ENCODE measurements around the gene P3R3URF.

Gene P3R3URF

DNA sequence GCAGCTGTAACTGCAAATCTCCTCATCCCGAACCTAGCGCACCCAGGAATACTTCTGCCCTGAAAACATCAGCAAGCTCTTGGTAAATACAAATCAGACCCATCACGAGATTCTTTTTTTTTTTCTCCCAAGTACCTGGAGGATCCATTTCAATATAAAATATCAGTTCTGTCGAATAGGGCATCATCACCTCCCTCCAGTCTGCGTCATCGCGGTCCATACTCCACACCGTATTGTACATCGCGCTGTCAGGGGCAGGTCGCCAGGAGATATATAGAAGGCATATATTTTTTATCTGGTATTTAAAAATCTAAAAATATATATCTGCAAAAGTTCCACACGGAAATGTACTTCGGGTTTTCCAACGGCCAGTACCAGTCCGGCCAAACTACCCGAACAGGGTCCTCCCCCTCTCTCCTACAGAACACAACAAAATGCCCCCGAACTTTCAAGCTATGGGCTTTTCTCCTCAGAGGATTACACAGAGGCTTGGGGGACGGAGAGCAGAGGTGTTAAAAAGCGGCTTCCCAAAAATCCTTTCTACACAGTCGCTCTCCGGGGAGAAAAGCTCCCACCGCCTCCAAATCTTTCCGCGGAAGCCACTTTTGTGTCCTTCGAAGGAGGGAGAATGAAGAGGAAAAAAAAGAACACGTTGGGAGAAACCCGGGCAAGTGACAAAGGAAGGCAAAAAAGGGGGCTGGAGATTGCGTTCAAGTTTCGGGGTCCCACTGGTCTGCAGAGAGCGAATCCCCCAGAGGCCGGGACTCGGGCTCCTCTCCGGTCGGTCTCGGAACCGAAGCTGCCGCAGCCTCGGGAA is 44.4 kb downstream of the P3R3URF start:
- DNase-seq: peak; percentile 18

DNA sequence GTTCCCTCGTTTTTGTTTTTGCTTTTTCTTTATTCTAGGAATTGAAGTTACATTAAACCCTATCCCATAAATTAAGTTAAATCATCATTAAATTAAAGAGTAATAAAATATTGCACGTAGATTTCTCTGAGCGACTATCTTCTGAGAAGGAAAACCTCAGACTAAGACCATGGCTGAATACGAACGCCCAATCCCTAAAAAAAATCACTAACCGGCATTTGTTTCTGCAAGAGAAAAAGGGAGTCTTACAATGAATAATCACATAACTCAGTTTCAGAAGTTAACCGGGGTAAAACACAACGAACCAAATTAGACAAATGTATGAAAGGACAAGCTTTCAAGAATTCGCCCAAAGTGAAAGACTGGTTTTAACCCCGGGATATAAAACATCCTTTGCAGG is 45.2 kb downstream of the P3R3URF start:
- no peak for DNase-seq

DNA sequence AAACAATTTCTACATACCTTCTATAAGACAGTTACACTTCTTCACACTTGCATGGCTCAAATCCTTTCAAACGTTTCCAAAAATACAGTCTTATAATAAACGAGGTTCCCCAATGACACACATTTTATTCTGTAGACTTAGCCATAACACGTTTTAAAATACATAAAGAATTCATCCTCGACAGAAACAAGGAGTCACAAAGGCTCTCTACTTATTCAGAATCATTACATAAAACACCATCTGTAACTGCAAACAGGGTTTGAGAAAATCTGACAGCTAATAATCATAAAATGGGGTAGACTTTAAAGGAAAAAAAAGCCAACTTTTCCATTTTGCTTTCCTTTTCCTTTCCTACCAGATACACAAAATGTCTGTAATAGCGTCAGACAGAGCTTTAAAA is 45.7 kb downstream of the P3R3URF start:
- no peak for DNase-seq

DNA sequence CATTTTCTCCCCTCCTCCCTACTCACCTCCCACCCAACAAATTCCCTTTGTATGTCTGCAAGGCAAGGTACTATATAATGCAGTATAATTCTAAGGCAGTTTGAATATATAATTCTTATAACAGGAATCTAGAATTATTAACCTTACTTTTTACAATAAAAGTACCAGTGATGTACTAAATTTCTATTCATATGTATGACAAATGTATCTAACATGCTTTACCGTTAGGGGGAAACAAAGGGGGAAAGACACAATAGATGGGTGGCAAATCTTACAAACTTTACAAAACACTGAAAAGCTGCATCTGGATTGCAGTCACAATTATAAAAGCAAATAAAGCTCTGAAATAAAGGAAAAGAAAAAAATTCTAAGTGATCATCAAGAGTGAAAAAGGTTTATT is 46.2 kb downstream of the P3R3URF start:
- DNase-seq: no peak

DNA sequence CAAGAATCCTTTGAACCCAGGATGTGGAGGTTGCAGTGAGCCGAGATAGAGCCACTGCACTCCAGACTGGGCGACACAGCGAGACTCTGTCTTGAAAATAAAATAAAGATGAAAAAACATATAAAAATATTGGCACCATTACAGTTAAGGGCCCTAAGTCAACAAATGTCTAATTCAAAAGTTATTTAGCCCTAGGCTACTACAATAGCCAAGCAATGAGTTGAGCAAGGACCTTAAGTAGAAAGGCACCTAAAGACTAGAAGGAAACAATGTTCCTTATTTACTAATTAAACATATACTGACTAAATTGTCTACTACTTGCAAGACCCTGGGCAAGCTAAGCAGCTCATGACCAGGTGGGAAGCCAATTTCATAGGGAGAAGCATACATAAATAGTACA is 47.9 kb downstream of the P3R3URF start:
- DNase-seq: no peak
